Endodermal cell (in vitro differentiated cells): Measurements from ENCODE around the gene FARP1. TPM values are rescaled to one million over a fixed set of nuclear protein-coding genes. Genes with fewer than 3 reads are reported as not detected.
A peak's percentile ranks its signal among the peaks of the same experiment; 100 is the strongest.

Source experiments
- DNase-seq: peaks from one replicate; pipeline ENCODE4 v3.0.0-alpha.2; 2017
- H3K27ac ChIP-seq: 2 replicates; pipeline ENCODE4 v1.5.1; 2013; ENCODE audit warnings: mild to moderate bottlenecking, low read depth, low read length, moderate library complexity
- H3K27me3 ChIP-seq: 2 replicates; pipeline ENCODE4 v1.6.1; 2013; ENCODE audit warnings: mild to moderate bottlenecking, low read length, moderate library complexity; ENCODE audit not compliant: insufficient read depth, control insufficient read depth, poor library complexity, severe bottlenecking
- H3K36me3 ChIP-seq: 2 replicates; pipeline ENCODE4 v1.7.0; 2013; ENCODE audit warnings: mild to moderate bottlenecking, low read length, moderate library complexity; ENCODE audit not compliant: control insufficient read depth, insufficient read depth
- H3K4me1 ChIP-seq: one replicate; pipeline ENCODE4 v1.7.0; 2013; ENCODE audit warnings: low read length; ENCODE audit not compliant: control insufficient read depth, insufficient read depth
- H3K4me3 ChIP-seq: 2 replicates; pipeline ENCODE4 v1.5.1; 2013; ENCODE audit warnings: mild to moderate bottlenecking, low read length, moderate library complexity
- H3K9ac ChIP-seq: 2 replicates; pipeline ENCODE4 v1.6.1; 2013; ENCODE audit warnings: mild to moderate bottlenecking, low read length, moderate library complexity; ENCODE audit not compliant: poor library complexity, severe bottlenecking; ENCODE audit errors: extremely low read depth
- H3K9me3 ChIP-seq: 2 replicates; pipeline ENCODE4 v1.6.1; 2013; ENCODE audit warnings: mild to moderate bottlenecking, low read length, moderate library complexity; ENCODE audit not compliant: control insufficient read depth
- H3K27ac Mint-ChIP-seq: 2 replicates; pipeline ENCODE4 v1.8.0; 2020; ENCODE audit warnings: mixed read lengths
- H3K27me3 Mint-ChIP-seq: 2 replicates; pipeline ENCODE4 v1.8.0; 2021; ENCODE audit warnings: mild to moderate bottlenecking, mixed read lengths; ENCODE audit not compliant: insufficient read depth
- H3K36me3 Mint-ChIP-seq: 2 replicates; pipeline ENCODE4 v1.8.0; 2020; ENCODE audit warnings: low read depth, mixed read lengths
- H3K4me1 Mint-ChIP-seq: 2 replicates; pipeline ENCODE4 v1.8.0; 2020; ENCODE audit warnings: mixed read lengths
- H3K4me3 Mint-ChIP-seq: 2 replicates; pipeline ENCODE4 v1.8.0; 2020; ENCODE audit warnings: mild to moderate bottlenecking, moderate library complexity, mixed read lengths
- H3K9me3 Mint-ChIP-seq: 2 replicates; pipeline ENCODE4 v1.8.0; 2020; ENCODE audit warnings: mild to moderate bottlenecking, mixed read lengths
- CTCF ChIP-seq: fragments of 200-600 bp; sonication (generic); conservative IDR thresholded peaks from 2 replicates; pipeline ENCODE4 v1.5.0; 2021; ENCODE audit warnings: antibody characterized with exemption, mild to moderate bottlenecking
- WGBS, 2 experiments: methylation state at CpG; one replicate each; pipeline versions ENCODE4 v1.1.5 to v1.1.7; 2013; ENCODE audit warnings: missing lambda C conversion rate in 2 of 2, mixed read lengths in 1 of 2; ENCODE audit not compliant: insufficient coverage in 1 of 2, insufficient read length in 1 of 2; 5-methylcytosine and 5-hydroxymethylcytosine counted together
- total RNA-seq, 2 donors: library from RNA; stranded (reverse); fragmentation: NEBNext Ultra II Directional in 1 of 2; extraction: Animal tissue kit (Norgen Biotek cat#: 25700) in 1 of 2; gene quantifications; 2 replicates in 1 of 2; 3 replicates in 1 of 2; pipeline ENCODE4 v1.2.1, GENCODE V29; 2021

Gene FARP1
- total RNA-seq, 2 donors from 2014 or later = 237 to 319 TPM

- Mint-ChIP-seq H3K27me3 (no peaks in the 10 kb centered on the region), H3K27ac (peak overlapping the region; percentile 33), H3K36me3 (peaks cover 25% of the 10 kb centered on the region), H3K9me3 (no peaks in the 10 kb centered on the region), H3K4me1 (peaks cover 67% of the 10 kb centered on the region), H3K4me3 (no peak overlapping the region)
- TF ChIP-seq CTCF = no peak
- Histone ChIP-seq H3K9me3 (peaks cover 2% of the 10 kb centered on the region), H3K36me3 (peaks cover 30% of the 10 kb centered on the region), H3K9ac (no peak overlapping the region), H3K4me3 (no peak overlapping the region), H3K27ac (no peak overlapping the region), H3K4me1 (peaks cover 39% of the 10 kb centered on the region), H3K27me3 (no peaks in the 10 kb centered on the region)
- WGBS, 2 experiments = 93 to 96% methylated on average over 7 to 8 of the region's 8 CpGs
- DNase-seq = no peak
Measured at GRCh38 chr13:98322091-98322718, 179.3 kb downstream of the FARP1 start.

- Histone ChIP-seq H3K9me3 (no peaks in the 10 kb centered on the region), H3K4me3 (no peak overlapping the region), H3K36me3 (peaks cover 21% of the 10 kb centered on the region), H3K27ac (no peak overlapping the region), H3K27me3 (no peaks in the 10 kb centered on the region), H3K4me1 (peaks cover 50% of the 10 kb centered on the region), H3K9ac (no peak overlapping the region)
- TF ChIP-seq CTCF = no peak
- Mint-ChIP-seq H3K27ac (peak overlapping the region; percentile 42), H3K4me3 (no peak overlapping the region), H3K4me1 (peaks cover 79% of the 10 kb centered on the region), H3K36me3 (peaks cover 19% of the 10 kb centered on the region), H3K9me3 (no peaks in the 10 kb centered on the region), H3K27me3 (no peaks in the 10 kb centered on the region)
- no peak for DNase-seq
- 92 to 99% methylated on average over 6 to 7 of the region's 7 CpGs for WGBS, 2 experiments
Measured at GRCh38 chr13:98324105-98324504, 181.2 kb downstream of the FARP1 start.

GRCh38 chr13:98325724-98326123 is 182.8 kb downstream of the FARP1 start:
- no peaks in the 10 kb centered on the region for H3K9me3 ChIP-seq
- no peak for DNase-seq
- no peak overlapping the region for H3K27ac ChIP-seq
- no peak for TF ChIP-seq CTCF
- 84 to 92% methylated on average over 2 to 3 of the region's 3 CpGs for WGBS, 2 experiments
- no peak overlapping the region for H3K9ac ChIP-seq
- H3K27ac Mint-ChIP-seq = no peak overlapping the region
- peaks cover 74% of the 10 kb centered on the region for H3K4me1 Mint-ChIP-seq
- no peaks in the 10 kb centered on the region for H3K27me3 Mint-ChIP-seq
- no peak overlapping the region for H3K4me3 ChIP-seq
- no peaks in the 10 kb centered on the region for H3K27me3 ChIP-seq
- H3K9me3 Mint-ChIP-seq = no peaks in the 10 kb centered on the region
- peaks cover 32% of the 10 kb centered on the region for H3K36me3 ChIP-seq
- H3K4me3 Mint-ChIP-seq = no peak overlapping the region
- H3K4me1 ChIP-seq = peaks cover 44% of the 10 kb centered on the region
- H3K36me3 Mint-ChIP-seq = peaks cover 20% of the 10 kb centered on the region
